NCI-H2029 treated with DMSO at 0.1 percent for 48 hours (cell line): Measurements from ENCODE around the gene PMFBP1.

Source experiments
- DNase-seq: peaks from one replicate; lab custom pipeline; 2025; lab: John Stamatoyannopoulos, UW

Gene PMFBP1

GRCh38 chr16:72131036-72131435 lies 40.9 kb downstream of the PMFBP1 start:
- DNase-seq: no peak

- DNase-seq: no peak
Observed at GRCh38 chr16:72129976-72130656, 41.8 kb downstream of the PMFBP1 start.

- DNase-seq: no peak
Observed at GRCh38 chr16:72128701-72129100, 43.3 kb downstream of the PMFBP1 start.

GRCh38 chr16:72126429-72126765 lies 45.6 kb downstream of the PMFBP1 start:
- DNase-seq: no peak

GRCh38 chr16:72125635-72126428 lies 46.1 kb downstream of the PMFBP1 start:
- no peak for DNase-seq

- DNase-seq: peak; percentile 17
Observed at GRCh38 chr16:72124761-72125634, 47.0 kb downstream of the PMFBP1 start.

- no peak for DNase-seq
Observed at GRCh38 chr16:72124148-72124547, 47.8 kb downstream of the PMFBP1 start.

- DNase-seq: no peak
Observed at GRCh38 chr16:72123426-72123825, 48.5 kb downstream of the PMFBP1 start.

GRCh38 chr16:72122916-72123315 lies 49.0 kb downstream of the PMFBP1 start:
- no peak for DNase-seq

- DNase-seq: no peak
Observed at GRCh38 chr16:72122308-72122707, 49.6 kb downstream of the PMFBP1 start.

GRCh38 chr16:72120026-72120425 lies 51.9 kb downstream of the PMFBP1 start:
- no peak for DNase-seq

- no peak for DNase-seq
Observed at GRCh38 chr16:72113616-72113945, 58.4 kb downstream of the PMFBP1 start.

GRCh38 chr16:72112906-72113615 lies 58.9 kb downstream of the PMFBP1 start:
- no peak for DNase-seq

- DNase-seq: no peak
Observed at GRCh38 chr16:72112452-72112792, 59.5 kb downstream of the PMFBP1 start.

GRCh38 chr16:72111657-72112451 lies 60.1 kb downstream of the PMFBP1 start:
- no peak for DNase-seq

- no peak for DNase-seq
Observed at GRCh38 chr16:72110662-72111615, 61.0 kb downstream of the PMFBP1 start.

GRCh38 chr16:72109966-72110530 lies 61.9 kb downstream of the PMFBP1 start:
- no peak for DNase-seq

GRCh38 chr16:72109300-72109699 lies 62.7 kb downstream of the PMFBP1 start:
- DNase-seq: no peak

- no peak for DNase-seq
Observed at GRCh38 chr16:72108353-72109102, 63.4 kb downstream of the PMFBP1 start.
